IMR-90 (cell line): ENCODE results near the gene NPNT. TPM values are rescaled to one million over a fixed set of nuclear protein-coding genes. Genes with fewer than 3 reads are reported as not detected.

Experiments used
- ATAC-seq: fragments of 200-7000 bp; cut with Tn5 transposase; 2 replicates; pipeline ENCODE4 v1.9.1; 2020; ENCODE audit warnings: low read depth, mild to moderate bottlenecking, moderate library complexity
- BruUV-seq: library from RNA; stranded (reverse); fragments of 400-500 nt; replicated peaks from 2 replicates; lab custom pipeline; 2021; lab: Mats Ljungman, UMichigan
- CTCF ChIA-PET: fragments of 300-600 bp; formaldehyde crosslinking; extraction: SDS; loops from one replicate; lab custom pipeline; 2021; ENCODE audit warnings: antibody characterized with exemption; lab: Yijun Ruan, JAX
- POLR2A ChIA-PET: fragments of 300-600 bp; sonication (Branson Sonifier 250); formaldehyde crosslinking; loops from one replicate; lab custom pipeline; 2022; ENCODE audit warnings: antibody characterized with exemption; ENCODE audit not compliant: unreplicated experiment; lab: Charles Lee
- DNase-seq: peaks from one replicate; pipeline ENCODE4 v3.0.0; 2013
- H2AFZ ChIP-seq: replicated peaks from 2 replicates; pipeline ENCODE3; 2013; ENCODE audit warnings: low read length, mild to moderate bottlenecking; ENCODE audit not compliant: poor library complexity
- H2AK5ac ChIP-seq: 2 replicates; pipeline ENCODE4 v1.6.1; 2013; ENCODE audit warnings: low read depth, low read length, inconsistent platforms
- H2AK9ac ChIP-seq: replicated peaks from 2 replicates; pipeline ENCODE3; 2013; ENCODE audit warnings: mild to moderate bottlenecking, low read depth, low read length, moderate library complexity; ENCODE audit not compliant: poor library complexity
- H2BK120ac ChIP-seq: 2 replicates; pipeline ENCODE4 v1.6.1; 2013; ENCODE audit warnings: low read depth, low read length, inconsistent platforms
- H2BK15ac ChIP-seq: 3 replicates; pipeline ENCODE4 v1.6.1; 2013; ENCODE audit warnings: low read depth, low read length, inconsistent platforms
- H2BK20ac ChIP-seq: 2 replicates; pipeline ENCODE4 v1.6.1; 2013; ENCODE audit warnings: low read depth, mild to moderate bottlenecking, inconsistent platforms, low read length, moderate library complexity
- H2BK5ac ChIP-seq: 2 replicates; pipeline ENCODE4 v1.6.1; 2013; ENCODE audit warnings: mild to moderate bottlenecking, low read depth, low read length, inconsistent platforms; ENCODE audit not compliant: poor library complexity, severe bottlenecking
- H3K14ac ChIP-seq: replicated peaks from 2 replicates; pipeline ENCODE4 v1.6.1; 2013; ENCODE audit warnings: low read depth, low read length, inconsistent platforms
- H3K18ac ChIP-seq: 2 replicates; pipeline ENCODE4 v1.6.1; 2013; ENCODE audit warnings: low read depth, low read length, control low read depth
- H3K23ac ChIP-seq: 2 replicates; pipeline ENCODE4 v1.6.1; 2013; ENCODE audit warnings: low read depth, low read length, inconsistent platforms
- H3K27ac ChIP-seq: 2 replicates; pipeline ENCODE4 v1.5.1; 2013; ENCODE audit warnings: mild to moderate bottlenecking, control low read depth, low read length; ENCODE audit not compliant: insufficient read depth
- H3K27me3 ChIP-seq: 2 replicates; pipeline ENCODE4 v1.6.1; 2013; ENCODE audit warnings: low read length; ENCODE audit not compliant: control insufficient read depth, insufficient read depth
- H3K36me3 ChIP-seq: 2 replicates; pipeline ENCODE4 v1.6.1; 2013; ENCODE audit warnings: low read length, mixed read lengths; ENCODE audit not compliant: control insufficient read depth, insufficient read depth
- H3K4ac ChIP-seq: 2 replicates; pipeline ENCODE4 v1.6.1; 2013; ENCODE audit warnings: low read depth, low read length, inconsistent platforms
- H3K4me1 ChIP-seq: 2 replicates; pipeline ENCODE4 v1.6.1; 2013; ENCODE audit warnings: low read length, mixed read lengths; ENCODE audit not compliant: control insufficient read depth, insufficient read depth
- H3K4me2 ChIP-seq: 2 replicates; pipeline ENCODE4 v1.6.1; 2013; ENCODE audit warnings: low read depth, mild to moderate bottlenecking, control low read depth, low read length, moderate library complexity
- H3K4me3 ChIP-seq: 2 replicates; pipeline ENCODE4 v1.5.1; 2013; ENCODE audit warnings: low read depth, mild to moderate bottlenecking, control low read depth, low read length, moderate library complexity; ENCODE audit not compliant: insufficient read depth
- H3K56ac ChIP-seq: 2 replicates; pipeline ENCODE4 v1.6.1; 2013; ENCODE audit warnings: low read length, inconsistent platforms; ENCODE audit not compliant: insufficient read depth; ENCODE audit errors: extremely low read depth
- H3K79me1 ChIP-seq, 2 experiments: 2 replicates each; pipeline ENCODE4 v1.6.1; 2013; ENCODE audit warnings: low read length in 2 of 2, inconsistent platforms in 1 of 2, low read depth in 1 of 2
- H3K9ac ChIP-seq: 2 replicates; pipeline ENCODE4 v1.6.1; 2013; ENCODE audit warnings: low read depth, low read length, control low read depth
- H3K9me1 ChIP-seq: 2 replicates; pipeline ENCODE4 v1.6.1; 2013; ENCODE audit warnings: low read length, inconsistent platforms; ENCODE audit not compliant: insufficient read depth
- H3K9me3 ChIP-seq: 2 replicates; pipeline ENCODE4 v1.6.1; 2013; ENCODE audit warnings: low read length; ENCODE audit not compliant: control insufficient read depth, insufficient read depth
- H4K20me1 ChIP-seq: 2 replicates; pipeline ENCODE4 v1.6.1; 2013; ENCODE audit warnings: low read length, inconsistent platforms; ENCODE audit not compliant: insufficient read depth
- H4K5ac ChIP-seq: 2 replicates; pipeline ENCODE4 v1.6.1; 2013; ENCODE audit warnings: mild to moderate bottlenecking, low read depth, low read length, control low read depth
- H4K8ac ChIP-seq, 2 experiments: 2 replicates each; pipeline ENCODE4 v1.6.1; 2013; ENCODE audit warnings: low read depth in 2 of 2, low read length in 2 of 2, control low read depth in 1 of 2, inconsistent platforms in 1 of 2
- H4K91ac ChIP-seq: 2 replicates; pipeline ENCODE4 v1.6.1; 2013; ENCODE audit warnings: low read depth, low read length, inconsistent platforms; ENCODE audit not compliant: insufficient read depth
- BHLHE40 ChIP-seq: fragments of 150-350 bp; IDR thresholded peaks from 2 replicates; pipeline ENCODE4 v1.6.1; 2016; ENCODE audit warnings: mild to moderate bottlenecking, low read depth, low read length
- CEBPB ChIP-seq: IDR thresholded peaks from 2 replicates; pipeline ENCODE4 v1.6.1; 2012; ENCODE audit warnings: low read depth, low read length, improper control_type of control experiment
- CHD1 ChIP-seq: IDR thresholded peaks from 2 replicates; pipeline ENCODE4 v1.6.1; 2012; ENCODE audit warnings: low read depth, low read length, improper control_type of control experiment
- FOS ChIP-seq: fragments of 150-350 bp; IDR thresholded peaks from 2 replicates; pipeline ENCODE4 v1.6.1; 2016; ENCODE audit warnings: low read depth, low read length
- MAFK ChIP-seq: IDR thresholded peaks from 2 replicates; pipeline ENCODE4 v1.6.1; 2012; ENCODE audit warnings: low read depth, low read length, improper control_type of control experiment
- MAZ ChIP-seq: IDR thresholded peaks from 2 replicates; pipeline ENCODE4 v1.6.1; 2012; ENCODE audit warnings: low read depth, mild to moderate bottlenecking, low read length, improper control_type of control experiment, moderate library complexity, borderline replicate concordance
- MXI1 ChIP-seq: IDR thresholded peaks from 2 replicates; pipeline ENCODE4 v1.6.1; 2012; ENCODE audit warnings: low read depth, mild to moderate bottlenecking, low read length, moderate library complexity, borderline replicate concordance
- NFE2L2 ChIP-seq: fragments of 150-350 bp; IDR thresholded peaks from 2 replicates; pipeline ENCODE4 v1.6.1; 2016; ENCODE audit warnings: low read depth, mild to moderate bottlenecking, low read length
- POLR2A ChIP-seq: IDR thresholded peaks from 2 replicates; pipeline ENCODE4 v1.6.1; 2012; ENCODE audit warnings: mild to moderate bottlenecking, low read depth, low read length
- RAD21 ChIP-seq: IDR thresholded peaks from 2 replicates; pipeline ENCODE4 v1.6.1; 2012; ENCODE audit warnings: low read length, improper control_type of control experiment
- RCOR1 ChIP-seq: IDR thresholded peaks from 2 replicates; pipeline ENCODE4 v1.6.1; 2012; ENCODE audit warnings: mild to moderate bottlenecking, low read length, improper control_type of control experiment; ENCODE audit not compliant: insufficient replicate concordance
- RFX5 ChIP-seq: IDR thresholded peaks from 2 replicates; pipeline ENCODE4 v1.8.0; 2012; ENCODE audit warnings: low read depth, mild to moderate bottlenecking, low read length, moderate library complexity
- SMC3 ChIP-seq: fragments of 150-350 bp; IDR thresholded peaks from 2 replicates; pipeline ENCODE4 v1.6.1; 2016; ENCODE audit warnings: low read depth, mild to moderate bottlenecking, antibody characterized with exemption, low read length, moderate library complexity
- WGBS, 2 experiments: methylation state at CpG; one replicate each; pipeline versions ENCODE4 v1.1.5 to v1.1.7; 2013; ENCODE audit warnings: missing lambda C conversion rate in 2 of 2; ENCODE audit not compliant: insufficient read length in 1 of 2; ENCODE audit errors: extremely low coverage in 2 of 2; 5-methylcytosine and 5-hydroxymethylcytosine counted together
- dilution Hi-C: fragments of 300-500 bp; cut with HindIII; formaldehyde crosslinking; loops from one replicate; pipeline ENCODE4 v1.14.3; 2018; ENCODE audit warnings: low sequenced_read_pairs; ENCODE audit not compliant: unreplicated experiment
- in situ Hi-C: fragments of 300-500 bp; cut with MboI; formaldehyde crosslinking; loops from 3 replicates; pipeline ENCODE4 v1.14.3; 2019; ENCODE audit warnings: low sequenced_read_pairs, inconsistent platforms, mixed read lengths
- intact Hi-C: fragments of 100-400 bp; cut with micrococcal nuclease; formaldehyde crosslinking; loops from 2 replicates; pipeline ENCODE4 v1.10.0; 2022
- polyA plus RNA-seq, 3 experiments: library from polyadenylated mRNA; depleted of rRNA; stranded (reverse); fragments of >200 nt; gene quantifications; 2 replicates each; pipeline ENCODE4 v1.2.3, GENCODE V29; 2012; ENCODE audit warnings: low replicate concordance in 1 of 3
- total RNA-seq: library from RNA; depleted of rRNA; stranded (reverse); fragments of >200 nt; gene quantifications from 2 replicates; pipeline ENCODE4 v1.2.3, GENCODE V29; 2012
- TF ChIP-seq, protein P1 (sequence below): fragments of 150-350 bp; IDR thresholded peaks from 2 replicates; pipeline ENCODE4 v1.6.1; 2017; ENCODE audit warnings: mild to moderate bottlenecking, antibody characterized with exemption, low read length, low read depth
- TF ChIP-seq, protein P2 (sequence below): fragments of 150-350 bp; IDR thresholded peaks from 2 replicates; pipeline ENCODE4 v1.6.1; 2016; ENCODE audit warnings: low read depth, mild to moderate bottlenecking, low read length, moderate library complexity, borderline replicate concordance
- TF ChIP-seq, protein P3 (sequence below): conservative IDR thresholded peaks from 2 replicates; pipeline ENCODE4 v1.5.1; 2012; ENCODE audit warnings: mild to moderate bottlenecking, low read depth, low read length, improper control_type of control experiment

Gene NPNT
- total and polyA plus RNA-seq, 2 of the 4 experiments (the other 2 are of a cell fraction): not detected

DNA sequence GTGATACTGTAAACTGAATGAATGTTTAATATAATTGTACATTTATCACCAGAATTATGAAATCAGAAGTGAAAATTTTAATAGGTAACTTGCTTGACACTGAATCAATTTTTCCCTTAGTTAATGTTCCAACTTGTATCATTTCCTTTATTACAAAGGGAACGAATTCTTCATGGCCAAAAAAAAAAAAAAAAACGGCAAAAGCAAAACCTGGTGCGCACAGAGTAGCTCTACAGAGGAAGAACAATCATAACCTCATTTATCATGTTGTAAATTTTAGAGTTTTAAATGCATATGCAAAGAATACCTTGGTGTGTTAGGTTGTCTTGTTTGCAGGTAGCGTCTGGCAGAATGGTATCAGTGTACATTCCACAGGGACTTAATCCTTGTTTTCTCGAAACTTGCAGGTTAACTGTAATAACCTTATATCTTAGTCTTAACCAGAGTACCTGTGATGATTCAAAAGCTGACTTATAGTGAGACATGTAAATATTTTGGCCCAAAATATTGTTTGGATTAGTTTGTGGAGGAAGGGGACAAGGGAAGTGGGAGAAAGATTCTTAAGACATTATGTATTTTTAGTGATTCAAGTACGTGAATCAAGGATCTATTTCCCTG is 70.0 kb downstream of the NPNT start:
- Histone ChIP-seq H3K23ac (no peak overlapping the region), H3K14ac (no peak overlapping the region), H4K5ac (no peak overlapping the region), H4K91ac (no peak overlapping the region), H3K4me3 (no peak overlapping the region), H2AK5ac (no peak overlapping the region), H3K9me1 (no peaks in the 10 kb centered on the region), H3K27ac (no peak overlapping the region), H3K4me2 (no peak overlapping the region), H3K27me3 (peaks cover 7% of the 10 kb centered on the region), H4K20me1 (no peaks in the 10 kb centered on the region), H2AFZ (no peak overlapping the region), H4K8ac (no peak overlapping the region), H2BK15ac (no peak overlapping the region), H2AK9ac (no peak overlapping the region), H2BK20ac (no peak overlapping the region), H3K56ac (no peak overlapping the region), H3K79me1 (no peaks in the 10 kb centered on the region), H2BK5ac (no peak overlapping the region), H3K9ac (no peak overlapping the region), H2BK120ac (no peak overlapping the region), H3K18ac (no peak overlapping the region), H3K4me1 (peaks cover 2% of the 10 kb centered on the region; the same call in 1 of the 2 replicates), H3K4ac (no peak overlapping the region), H3K36me3 (no peaks in the 10 kb centered on the region), H3K9me3 (no peaks in the 10 kb centered on the region)
- ATAC-seq: no peak
- no TSS peak for BruUV-seq
- TF ChIP-seq POLR2A: no peak
- no peak for TF ChIP-seq RAD21
- no peak for TF ChIP-seq RCOR1
- no peak for TF ChIP-seq BHLHE40
- no peak for TF ChIP-seq NFE2L2
- TF ChIP-seq, protein P1, sequence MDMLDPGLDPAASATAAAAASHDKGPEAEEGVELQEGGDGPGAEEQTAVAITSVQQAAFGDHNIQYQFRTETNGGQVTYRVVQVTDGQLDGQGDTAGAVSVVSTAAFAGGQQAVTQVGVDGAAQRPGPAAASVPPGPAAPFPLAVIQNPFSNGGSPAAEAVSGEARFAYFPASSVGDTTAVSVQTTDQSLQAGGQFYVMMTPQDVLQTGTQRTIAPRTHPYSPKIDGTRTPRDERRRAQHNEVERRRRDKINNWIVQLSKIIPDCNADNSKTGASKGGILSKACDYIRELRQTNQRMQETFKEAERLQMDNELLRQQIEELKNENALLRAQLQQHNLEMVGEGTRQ: no peak
- TF ChIP-seq, protein P2, sequence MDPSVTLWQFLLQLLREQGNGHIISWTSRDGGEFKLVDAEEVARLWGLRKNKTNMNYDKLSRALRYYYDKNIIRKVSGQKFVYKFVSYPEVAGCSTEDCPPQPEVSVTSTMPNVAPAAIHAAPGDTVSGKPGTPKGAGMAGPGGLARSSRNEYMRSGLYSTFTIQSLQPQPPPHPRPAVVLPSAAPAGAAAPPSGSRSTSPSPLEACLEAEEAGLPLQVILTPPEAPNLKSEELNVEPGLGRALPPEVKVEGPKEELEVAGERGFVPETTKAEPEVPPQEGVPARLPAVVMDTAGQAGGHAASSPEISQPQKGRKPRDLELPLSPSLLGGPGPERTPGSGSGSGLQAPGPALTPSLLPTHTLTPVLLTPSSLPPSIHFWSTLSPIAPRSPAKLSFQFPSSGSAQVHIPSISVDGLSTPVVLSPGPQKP: no peak
- TF ChIP-seq, protein P3, sequence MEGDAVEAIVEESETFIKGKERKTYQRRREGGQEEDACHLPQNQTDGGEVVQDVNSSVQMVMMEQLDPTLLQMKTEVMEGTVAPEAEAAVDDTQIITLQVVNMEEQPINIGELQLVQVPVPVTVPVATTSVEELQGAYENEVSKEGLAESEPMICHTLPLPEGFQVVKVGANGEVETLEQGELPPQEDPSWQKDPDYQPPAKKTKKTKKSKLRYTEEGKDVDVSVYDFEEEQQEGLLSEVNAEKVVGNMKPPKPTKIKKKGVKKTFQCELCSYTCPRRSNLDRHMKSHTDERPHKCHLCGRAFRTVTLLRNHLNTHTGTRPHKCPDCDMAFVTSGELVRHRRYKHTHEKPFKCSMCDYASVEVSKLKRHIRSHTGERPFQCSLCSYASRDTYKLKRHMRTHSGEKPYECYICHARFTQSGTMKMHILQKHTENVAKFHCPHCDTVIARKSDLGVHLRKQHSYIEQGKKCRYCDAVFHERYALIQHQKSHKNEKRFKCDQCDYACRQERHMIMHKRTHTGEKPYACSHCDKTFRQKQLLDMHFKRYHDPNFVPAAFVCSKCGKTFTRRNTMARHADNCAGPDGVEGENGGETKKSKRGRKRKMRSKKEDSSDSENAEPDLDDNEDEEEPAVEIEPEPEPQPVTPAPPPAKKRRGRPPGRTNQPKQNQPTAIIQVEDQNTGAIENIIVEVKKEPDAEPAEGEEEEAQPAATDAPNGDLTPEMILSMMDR: no peak
- TF ChIP-seq FOS: no peak
- no peak for TF ChIP-seq CHD1
- no peak for TF ChIP-seq MAZ
- no peak for TF ChIP-seq CEBPB
- no peak for TF ChIP-seq SMC3
- TF ChIP-seq RFX5: no peak
- no peak for TF ChIP-seq MXI1
- no peak for TF ChIP-seq MAFK
- WGBS, 2 experiments: no CpG with 5 or more reads among the region's 6 CpGs
- intact Hi-C loops (no loop called here), dilution Hi-C loops (no loop called here), in situ Hi-C loops (no loop called here)
- no peak for DNase-seq
- CTCF ChIA-PET: no interaction called here
- POLR2A ChIA-PET: no interaction called here
